ENCODE results near the gene LTC4S.

DNA sequence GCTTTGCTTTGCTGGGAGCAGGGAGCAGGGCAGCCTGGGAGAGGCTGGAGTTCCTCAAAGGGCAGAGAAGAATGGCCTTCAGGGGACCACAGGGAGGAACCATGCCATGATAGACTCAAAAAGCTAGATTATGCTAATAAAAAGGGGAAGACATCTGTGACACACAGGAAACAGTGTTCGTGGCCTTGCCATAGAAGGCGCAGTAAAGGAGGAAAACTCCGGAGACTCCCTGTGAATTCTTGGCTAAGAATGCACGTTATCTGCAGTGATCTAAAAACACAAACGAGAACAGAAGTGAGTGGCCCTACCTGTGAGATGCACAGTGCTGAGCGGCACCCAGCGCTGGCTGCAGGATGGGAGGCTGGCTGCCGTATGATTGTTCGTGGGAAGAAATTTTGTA, 15.9 kb upstream of the LTC4S start:
- TF ChIP-seq EZH2 (IDR thresholded peaks at IDR 0.05; ENCODE audit: insufficient read depth, poor library complexity, severe bottlenecking) = no peak
- no peak for TF ChIP-seq EZH2phosphoT487 (IDR thresholded peaks at IDR 0.05; ENCODE audit: insufficient read depth, low read depth)

Data from GM23248 (cell line).